Measurements from ENCODE around the gene HMGCLL1. TPM values are rescaled to one million over a fixed set of nuclear protein-coding genes. Genes with fewer than 3 reads are reported as not detected.

Gene HMGCLL1
- total RNA-seq, 1 experiment from 2014 or later = not detected

GRCh38 chr6:55560290-55560885 is 18.6 kb downstream of the HMGCLL1 start:
- H3K27me3 ChIP-seq = no peaks in the 10 kb centered on the region
- no peaks in the 10 kb centered on the region for H3K36me3 ChIP-seq
- no peak overlapping the region for H3K27ac ChIP-seq
- no peaks in the 10 kb centered on the region for H3K9me3 ChIP-seq (replicated peaks)
- H3K4me3 ChIP-seq = no peak overlapping the region
- no peaks in the 10 kb centered on the region for H3K4me1 ChIP-seq
- no peak for DNase-seq

- H3K4me1 ChIP-seq = no peaks in the 10 kb centered on the region
- H3K4me3 ChIP-seq = no peak overlapping the region
- no peaks in the 10 kb centered on the region for H3K9me3 ChIP-seq (replicated peaks)
- no peaks in the 10 kb centered on the region for H3K27me3 ChIP-seq
- no peak for DNase-seq
- no peaks in the 10 kb centered on the region for H3K36me3 ChIP-seq
- H3K27ac ChIP-seq = no peak overlapping the region
Observed at GRCh38 chr6:55557146-55557545, 21.8 kb downstream of the HMGCLL1 start.

- no peak for DNase-seq
- Histone ChIP-seq H3K4me1 (no peaks in the 10 kb centered on the region), H3K36me3 (no peaks in the 10 kb centered on the region), H3K27me3 (no peaks in the 10 kb centered on the region), H3K27ac (no peak overlapping the region), H3K4me3 (no peak overlapping the region), H3K9me3 (replicated peaks) (no peaks in the 10 kb centered on the region)
Observed at GRCh38 chr6:55545791-55546190, 33.2 kb downstream of the HMGCLL1 start.

- Histone ChIP-seq H3K4me1 (no peaks in the 10 kb centered on the region), H3K27ac (no peak overlapping the region), H3K4me3 (no peak overlapping the region), H3K9me3 (replicated peaks) (no peaks in the 10 kb centered on the region), H3K36me3 (no peaks in the 10 kb centered on the region), H3K27me3 (no peaks in the 10 kb centered on the region)
- peak in 1 of 2 experiments; percentile 24 for DNase-seq
Observed at GRCh38 chr6:55543633-55544309, 35.2 kb downstream of the HMGCLL1 start.

GRCh38 chr6:55541024-55541423 is 38.0 kb downstream of the HMGCLL1 start:
- Histone ChIP-seq H3K4me1 (no peaks in the 10 kb centered on the region), H3K27me3 (no peaks in the 10 kb centered on the region), H3K9me3 (replicated peaks) (no peaks in the 10 kb centered on the region), H3K36me3 (no peaks in the 10 kb centered on the region), H3K4me3 (no peak overlapping the region), H3K27ac (no peak overlapping the region)
- no peak for DNase-seq

GRCh38 chr6:55536391-55536956 is 42.5 kb downstream of the HMGCLL1 start:
- Histone ChIP-seq H3K4me3 (no peak overlapping the region), H3K27me3 (no peaks in the 10 kb centered on the region), H3K4me1 (no peaks in the 10 kb centered on the region), H3K27ac (no peak overlapping the region), H3K9me3 (replicated peaks) (no peaks in the 10 kb centered on the region), H3K36me3 (no peaks in the 10 kb centered on the region)
- DNase-seq = no peak

- Histone ChIP-seq H3K4me3 (no peak overlapping the region), H3K4me1 (no peaks in the 10 kb centered on the region), H3K27ac (no peak overlapping the region), H3K27me3 (no peaks in the 10 kb centered on the region), H3K9me3 (replicated peaks) (no peaks in the 10 kb centered on the region), H3K36me3 (no peaks in the 10 kb centered on the region)
- DNase-seq = no peak
Observed at GRCh38 chr6:55531496-55531895, 47.5 kb downstream of the HMGCLL1 start.

- no peaks in the 10 kb centered on the region for H3K4me1 ChIP-seq
- no peak for DNase-seq
- H3K27me3 ChIP-seq = no peaks in the 10 kb centered on the region
- no peak overlapping the region for H3K27ac ChIP-seq
- H3K36me3 ChIP-seq = no peaks in the 10 kb centered on the region
- H3K9me3 ChIP-seq (replicated peaks) = no peaks in the 10 kb centered on the region
- no peak overlapping the region for H3K4me3 ChIP-seq
Observed at GRCh38 chr6:55530931-55531330, 48.1 kb downstream of the HMGCLL1 start.

- no peak overlapping the region for H3K27ac ChIP-seq
- no peaks in the 10 kb centered on the region for H3K27me3 ChIP-seq
- H3K36me3 ChIP-seq = no peaks in the 10 kb centered on the region
- no peaks in the 10 kb centered on the region for H3K9me3 ChIP-seq (replicated peaks)
- DNase-seq = peak; percentile 8 to 39
- no peaks in the 10 kb centered on the region for H3K4me1 ChIP-seq
- H3K4me3 ChIP-seq = no peak overlapping the region
Observed at GRCh38 chr6:55528624-55529023, 50.4 kb downstream of the HMGCLL1 start.

- Histone ChIP-seq H3K27me3 (no peaks in the 10 kb centered on the region), H3K36me3 (no peaks in the 10 kb centered on the region), H3K9me3 (replicated peaks) (no peaks in the 10 kb centered on the region)
Observed at GRCh38 chr6:55524441-55524840, 54.6 kb downstream of the HMGCLL1 start.

GRCh38 chr6:55518529-55519060 is 60.4 kb downstream of the HMGCLL1 start:
- Histone ChIP-seq H3K36me3 (no peaks in the 10 kb centered on the region), H3K27me3 (no peaks in the 10 kb centered on the region), H3K27ac (no peak overlapping the region), H3K4me3 (no peak overlapping the region), H3K4me1 (no peaks in the 10 kb centered on the region), H3K9me3 (replicated peaks) (no peaks in the 10 kb centered on the region)
- DNase-seq = no peak

More at GRCh38 chr6:55524441-55524840, 54.6 kb downstream of the HMGCLL1 start:
- Histone ChIP-seq H3K4me3 (no peak overlapping the region), H3K4me1 (no peaks in the 10 kb centered on the region), H3K27ac (no peak overlapping the region)
- DNase-seq = peak; percentile 5 to 59

GRCh38 chr6:55516736-55517135 is 62.3 kb downstream of the HMGCLL1 start:
- Histone ChIP-seq H3K9me3 (replicated peaks) (no peaks in the 10 kb centered on the region), H3K27ac (no peak overlapping the region), H3K27me3 (no peaks in the 10 kb centered on the region), H3K4me1 (peaks cover 6% of the 10 kb centered on the region), H3K36me3 (no peaks in the 10 kb centered on the region), H3K4me3 (no peak overlapping the region)
- DNase-seq = no peak

GRCh38 chr6:55512904-55513303 is 66.1 kb downstream of the HMGCLL1 start:
- no peaks in the 10 kb centered on the region for H3K36me3 ChIP-seq
- peaks cover 13% of the 10 kb centered on the region for H3K4me1 ChIP-seq
- H3K4me3 ChIP-seq = no peak overlapping the region
- no peaks in the 10 kb centered on the region for H3K9me3 ChIP-seq (replicated peaks)
- DNase-seq = no peak
- no peaks in the 10 kb centered on the region for H3K27me3 ChIP-seq
- no peak overlapping the region for H3K27ac ChIP-seq

GRCh38 chr6:55511122-55511800 is 67.7 kb downstream of the HMGCLL1 start:
- Histone ChIP-seq H3K36me3 (no peaks in the 10 kb centered on the region), H3K9me3 (replicated peaks) (no peaks in the 10 kb centered on the region), H3K4me1 (peaks cover 13% of the 10 kb centered on the region), H3K27me3 (no peaks in the 10 kb centered on the region), H3K27ac (peak overlapping the region; percentile 80), H3K4me3 (peak overlapping the region; percentile 17; the same call in 1 of the 2 replicates)
- peak; percentile 28 to 76 for DNase-seq

- H3K27ac ChIP-seq = no peak overlapping the region
- H3K4me3 ChIP-seq = no peak overlapping the region
- no peak for DNase-seq
Observed at GRCh38 chr6:55499591-55499990, 79.4 kb downstream of the HMGCLL1 start.

More at GRCh38 chr6:55499591-55499990, 79.4 kb downstream of the HMGCLL1 start:
- H3K27me3 ChIP-seq = no peaks in the 10 kb centered on the region
- no peaks in the 10 kb centered on the region for H3K9me3 ChIP-seq (replicated peaks)
- H3K4me1 ChIP-seq = no peaks in the 10 kb centered on the region
- H3K36me3 ChIP-seq = no peaks in the 10 kb centered on the region
